PFSK-1 (cell line): Measurements from ENCODE around the gene PIEZO2.

Experiments used
- POLR2AphosphoS5 ChIP-seq: IDR thresholded peaks from 2 replicates; pipeline ENCODE4 v1.6.1; 2012; ENCODE audit warnings: low read depth, mild to moderate bottlenecking, control low read depth, low read length, moderate library complexity
- TAF1 ChIP-seq: IDR thresholded peaks from 2 replicates; pipeline ENCODE4 v1.6.1; 2012; ENCODE audit warnings: low read length, control low read depth, borderline replicate concordance; ENCODE audit not compliant: insufficient read depth

DNA sequence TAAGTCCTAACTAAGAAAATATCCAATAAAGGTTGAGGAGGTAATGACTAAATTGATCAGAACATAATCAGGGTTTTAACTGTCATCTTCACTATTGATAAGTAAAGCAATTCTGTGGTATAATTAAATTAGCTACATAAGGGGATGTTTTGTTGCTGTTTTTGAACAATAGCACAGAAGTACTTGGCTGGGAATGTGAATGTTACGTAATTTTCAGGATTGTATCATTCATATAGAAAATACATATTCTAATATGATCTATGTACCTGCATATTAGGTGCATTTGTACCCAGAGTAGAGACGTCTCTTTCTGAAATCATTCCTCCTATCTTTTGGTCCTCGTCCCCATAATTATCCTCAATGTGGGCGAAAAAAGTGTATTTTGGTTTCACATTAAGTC lies 109.0 kb downstream of the PIEZO2 start:
- TF ChIP-seq POLR2AphosphoS5 (no peak), TAF1 (no peak)
